Activated gamma-delta T cell (primary cell): ENCODE measurements around the gene KPNA4.

Experiments used
- DNase-seq: peaks from one replicate; lab custom pipeline; 2025; lab: John Stamatoyannopoulos, UW

KPNA4 gene

DNA sequence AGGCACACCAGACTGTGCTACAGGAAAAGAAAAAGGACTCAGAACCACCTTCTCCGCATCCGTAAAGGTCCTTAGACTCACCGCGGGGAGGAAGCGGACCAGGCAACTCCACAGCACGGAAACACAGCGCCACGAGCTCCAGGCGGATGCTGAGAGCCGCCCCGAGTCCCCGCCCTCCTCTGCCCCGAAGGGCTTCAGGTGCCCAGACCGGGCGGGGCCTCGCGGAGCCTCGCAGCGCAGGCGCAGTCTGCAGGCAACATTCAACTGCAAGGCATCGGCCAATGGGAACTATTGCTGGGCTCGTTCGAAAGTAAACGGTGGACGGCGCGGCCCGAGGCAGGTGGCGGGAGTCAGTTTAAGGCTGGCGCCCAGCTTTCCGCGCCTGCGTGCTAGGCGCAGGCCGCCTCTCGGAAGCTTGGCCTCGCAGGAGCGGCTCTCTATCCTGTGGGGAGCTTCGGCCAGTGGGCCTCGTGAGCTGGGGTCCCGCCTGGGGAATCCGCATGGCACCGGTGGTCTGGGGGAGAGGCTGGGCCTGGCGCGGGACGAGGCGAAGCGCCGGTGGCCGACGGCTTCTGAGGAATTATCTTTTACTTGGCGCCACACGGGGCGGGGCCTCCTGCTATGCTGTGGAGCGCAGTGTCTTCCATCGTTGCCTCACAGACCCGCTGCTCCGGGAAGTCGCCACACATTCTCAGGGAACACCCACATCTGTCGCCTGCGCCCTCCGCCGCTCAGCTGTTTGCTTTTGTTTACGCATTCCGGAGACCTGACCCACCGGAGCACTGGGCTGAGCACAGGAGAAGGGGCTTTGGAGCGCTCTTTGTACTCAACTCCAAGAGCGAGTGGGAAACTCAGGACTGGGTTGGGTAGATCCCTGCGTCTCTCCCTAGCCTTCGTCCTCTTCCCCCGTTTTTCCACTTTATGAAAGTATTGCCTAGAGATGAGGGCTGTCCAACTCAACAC is 115.5 kb downstream of the KPNA4 start, which contains the start of gene TRIM59:
Gene TRIM59, minus strand, starts transcription at position 151 of the 963 bp plus-strand sequence. CDS start 10,603 bp downstream, outside the sequence.
- DNase-seq = peak; percentile 95

DNA sequence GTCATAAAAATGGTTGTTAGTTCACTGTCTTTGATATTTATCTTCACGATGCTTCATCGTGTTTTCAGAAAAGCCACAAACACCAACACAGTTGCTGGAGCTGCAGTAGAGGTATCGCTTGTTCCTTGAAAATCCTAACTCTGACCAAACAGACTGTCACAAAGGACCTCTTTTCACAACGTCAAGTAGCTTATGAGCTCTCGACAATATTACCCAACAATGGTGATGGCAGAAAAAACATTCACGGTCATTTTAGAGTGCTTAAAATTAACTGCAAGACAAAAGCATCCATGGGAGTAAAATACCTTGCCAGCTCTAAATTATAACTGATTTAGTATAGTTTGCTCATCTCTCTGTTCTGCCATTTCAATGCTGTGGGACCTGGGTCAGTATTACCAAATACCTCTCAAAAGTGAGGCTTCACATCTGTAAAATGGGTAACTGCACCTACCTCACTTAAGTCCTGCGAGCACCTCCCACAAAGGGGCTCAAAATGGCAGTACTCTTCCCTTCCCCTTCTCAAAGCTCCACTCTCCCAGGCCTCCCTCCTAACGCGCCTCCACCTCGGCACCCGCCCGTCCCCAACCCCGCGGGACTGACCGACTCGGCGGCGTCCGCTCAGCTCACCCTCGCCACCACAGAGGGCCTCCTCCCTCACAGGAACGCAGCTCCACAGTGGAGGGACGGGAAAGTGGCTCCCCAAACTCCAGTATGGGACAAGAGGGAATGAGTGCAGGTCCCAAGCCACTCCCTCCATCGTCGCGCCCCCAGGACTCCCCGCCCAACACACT is 116.3 kb downstream of the KPNA4 start:
- no peak for DNase-seq

DNA sequence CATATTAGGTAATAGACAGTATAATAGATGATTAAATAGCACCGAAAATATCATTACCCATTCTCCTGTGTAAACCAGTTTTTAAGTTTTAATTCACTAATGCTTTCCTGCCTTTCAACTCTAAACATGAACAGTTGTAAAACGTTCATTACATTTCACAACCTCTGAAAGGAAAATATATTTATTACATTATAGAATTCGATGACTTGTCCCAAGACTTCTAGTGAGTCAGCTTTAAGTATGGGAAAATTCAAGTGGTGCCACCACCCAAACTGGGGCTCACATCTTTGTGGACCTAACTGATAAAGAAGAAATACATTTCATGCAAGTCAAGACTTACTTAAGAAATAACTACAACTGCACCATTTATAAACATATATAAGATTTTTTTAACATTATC is 117.8 kb downstream of the KPNA4 start:
- DNase-seq = no peak

DNA sequence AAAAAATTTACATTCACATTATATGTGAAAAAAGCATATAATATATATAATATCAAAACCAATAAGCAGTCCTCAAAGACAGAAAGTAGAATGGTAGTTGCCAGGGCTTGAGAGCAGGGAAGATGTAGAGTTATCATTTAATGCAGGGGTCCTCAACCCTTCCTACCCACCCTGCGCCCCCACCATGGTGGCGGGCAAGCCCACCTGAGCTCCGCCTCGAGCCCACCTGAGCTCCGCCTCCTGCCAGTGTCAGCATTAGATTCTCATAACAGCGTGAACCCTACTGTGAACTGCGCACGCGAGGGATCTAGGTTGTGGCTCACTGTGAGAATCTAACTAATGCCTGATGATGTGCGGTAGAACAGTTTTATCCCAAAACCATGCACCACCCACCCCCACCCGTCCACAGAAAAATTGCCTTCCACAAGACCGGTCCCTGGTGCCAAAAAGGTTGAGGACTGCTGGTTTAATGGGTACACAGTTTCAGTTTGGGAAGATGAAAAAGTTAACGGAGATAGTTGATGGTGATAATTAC is 118.8 kb downstream of the KPNA4 start:
- no peak for DNase-seq

DNA sequence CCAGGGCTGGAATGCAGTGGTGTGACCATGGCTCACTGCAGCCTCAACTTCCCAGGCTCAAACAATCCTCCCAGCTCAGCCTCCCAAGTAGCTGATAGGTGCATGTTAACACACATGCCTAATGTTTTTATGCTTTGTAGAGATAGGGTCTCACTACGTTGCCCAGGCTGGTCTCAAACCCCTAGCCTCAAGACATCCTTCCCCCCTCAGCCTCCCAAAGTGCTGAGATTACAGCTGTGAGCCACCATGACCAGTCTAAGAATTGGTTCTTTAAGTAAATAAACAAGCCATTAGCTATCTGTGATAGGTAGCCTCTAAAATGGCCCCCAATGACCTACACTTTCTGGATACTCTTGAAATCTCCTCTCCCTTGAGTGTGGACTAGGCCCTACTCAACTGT is 119.5 kb downstream of the KPNA4 start:
- no peak for DNase-seq
